HCT116 (cell line): ENCODE measurements around the gene SLC38A2. TPM values are rescaled to one million over a fixed set of nuclear protein-coding genes. Genes with fewer than 3 reads are reported as not detected.

Experiments used
- ATAC-seq: fragments of 200-7000 bp; cut with Tn5 transposase; 2 replicates; pipeline ENCODE4 v1.9.1; 2020; ENCODE audit warnings: mild to moderate bottlenecking, moderate library complexity
- BruUV-seq: library from RNA; stranded (reverse); fragments of 400-500 nt; replicated peaks from 2 replicates; lab custom pipeline; 2021; lab: Mats Ljungman, UMichigan
- CTCF ChIA-PET: fragments of 300-600 bp; sonication (Branson Sonifier 250); formaldehyde crosslinking; loops from one replicate; lab custom pipeline; 2021; ENCODE audit warnings: antibody characterized with exemption; lab: Charles Lee
- POLR2A ChIA-PET: fragments of 300-600, 350-600 bp; sonication (Branson Sonifier 250); formaldehyde crosslinking; loops from one replicate; lab custom pipeline; 2021; ENCODE audit warnings: antibody characterized with exemption; lab: Charles Lee
- RAD21 ChIA-PET, 2 experiments: fragments of 300-600 bp; sonication (Branson Sonifier 250); formaldehyde crosslinking; loops; one replicate each; lab custom pipeline; 2023; ENCODE audit warnings: low total read pairs in 2 of 2; ENCODE audit not compliant: uncharacterized antibody in 2 of 2, unreplicated experiment in 2 of 2, low non-redundant PET in 1 of 2; lab: Charles Lee
- DNase-seq: peaks from one replicate; pipeline ENCODE4 v3.0.0-alpha.2; 2010; ENCODE audit warnings: low read depth, low spot score
- H2AFZ ChIP-seq: fragments of 200-600 bp; shearing (Covaris generic), sonication (generic); 2 replicates; pipeline ENCODE4 v1.6.1; 2017; ENCODE audit warnings: low read depth, mixed run types, mixed read lengths, antibody characterized with exemption, low read length; ENCODE audit not compliant: poor library complexity, severe bottlenecking
- H3K27ac ChIP-seq: 2 replicates; pipeline ENCODE4 v1.5.1; 2012; ENCODE audit warnings: low read depth, low read length
- H3K27me3 ChIP-seq: fragments of 200-600 bp; sonication (generic); 2 replicates; pipeline ENCODE4 v1.6.1; 2016; ENCODE audit warnings: mixed run types, low read length, mixed read lengths; ENCODE audit not compliant: insufficient read depth
- H3K36me3 ChIP-seq, 2 experiments: fragments of 200-500 bp in 1 of 2; fragments of 200-600 bp in 1 of 2; sonication (Bioruptor generic) in 1 of 2; sonication (generic) in 1 of 2; 2 replicates each; pipeline versions ENCODE4 v1.5.1 to v1.6.1; 2014 to 2016; ENCODE audit warnings: low read length in 2 of 2, inconsistent platforms in 1 of 2, mixed read lengths in 1 of 2, mixed run types in 1 of 2; ENCODE audit not compliant: insufficient read depth in 2 of 2, control insufficient read depth in 1 of 2
- H3K4me1 ChIP-seq, 2 experiments: fragments of 200-600 bp in 1 of 2; sonication (generic) in 1 of 2; 2 replicates each; pipeline versions ENCODE4 v1.5.1 to v1.6.1; 2012 to 2017; ENCODE audit warnings: low read length in 2 of 2, inconsistent platforms in 1 of 2, mild to moderate bottlenecking in 1 of 2, mixed read lengths in 1 of 2, mixed run types in 1 of 2, moderate library complexity in 1 of 2; ENCODE audit not compliant: insufficient read depth in 2 of 2, control insufficient read depth in 1 of 2
- H3K4me2 ChIP-seq: fragments of 200-600 bp; sonication (generic); 2 replicates; pipeline ENCODE4 v1.6.1; 2017; ENCODE audit warnings: mixed run types, low read length, mixed read lengths
- H3K4me3 ChIP-seq, 2 experiments: fragments of 200-600 bp in 1 of 2; sonication (generic) in 1 of 2; replicated peaks in 1 of 2; 2 replicates each; pipeline ENCODE4 v1.5.1; 2011 to 2016; ENCODE audit warnings: low read length in 2 of 2, control low read depth in 1 of 2, low read depth in 1 of 2, mild to moderate bottlenecking in 1 of 2, mixed read lengths in 1 of 2, mixed run types in 1 of 2
- H3K79me2 ChIP-seq: fragments of 200-600 bp; sonication (generic); 2 replicates; pipeline ENCODE4 v1.6.1; 2017; ENCODE audit warnings: mild to moderate bottlenecking, mixed run types, low read length, moderate library complexity, mixed read lengths; ENCODE audit not compliant: insufficient read depth
- H3K9ac ChIP-seq: fragments of 200-600 bp; sonication (generic); 2 replicates; pipeline ENCODE4 v1.6.1; 2016; ENCODE audit warnings: low read length, mixed read lengths
- H3K9me2 ChIP-seq: fragments of 200-600 bp; sonication (generic), shearing (Covaris generic); 2 replicates; pipeline ENCODE4 v1.6.1; 2017; ENCODE audit warnings: mixed run types, mild to moderate bottlenecking, moderate library complexity; ENCODE audit not compliant: insufficient read depth
- H3K9me3 ChIP-seq, 2 experiments: fragments of 200-500 bp in 1 of 2; fragments of 200-600 bp in 1 of 2; sonication (Bioruptor generic) in 1 of 2; sonication (generic) in 1 of 2; 2 replicates each; pipeline ENCODE4 v1.6.1; 2014 to 2017; ENCODE audit warnings: low read length in 2 of 2, mixed read lengths in 2 of 2, inconsistent platforms in 1 of 2, low read depth in 1 of 2, mild to moderate bottlenecking in 1 of 2, mixed run types in 1 of 2, moderate library complexity in 1 of 2; ENCODE audit not compliant: control insufficient read depth in 1 of 2, insufficient read depth in 1 of 2
- H4K20me1 ChIP-seq: fragments of 200-600 bp; sonication (generic), shearing (Covaris generic); 2 replicates; pipeline ENCODE4 v1.6.1; 2017; ENCODE audit warnings: mixed run types, mild to moderate bottlenecking, moderate library complexity; ENCODE audit not compliant: insufficient read depth
- CEBPB ChIP-seq: IDR thresholded peaks from 2 replicates; pipeline ENCODE4 v1.6.1; 2012; ENCODE audit warnings: low read depth
- ELF1 ChIP-seq: IDR thresholded peaks from 2 replicates; pipeline ENCODE4 v1.6.1; 2012; ENCODE audit warnings: low read depth, borderline replicate concordance
- FOSL1 ChIP-seq: IDR thresholded peaks from 2 replicates; pipeline ENCODE4 v1.6.1; 2012; ENCODE audit warnings: low read depth
- JUND ChIP-seq: IDR thresholded peaks from 2 replicates; pipeline ENCODE4 v1.6.1; 2012
- MAX ChIP-seq: IDR thresholded peaks from 2 replicates; pipeline ENCODE4 v1.6.1; 2012
- SP1 ChIP-seq: IDR thresholded peaks from 2 replicates; pipeline ENCODE4 v1.6.1; 2012; ENCODE audit warnings: low read depth
- TCF7L2 ChIP-seq: IDR thresholded peaks from 2 replicates; pipeline ENCODE4 v1.7.0; 2011; ENCODE audit warnings: borderline replicate concordance, inconsistent platforms; ENCODE audit not compliant: insufficient read depth, insufficient read length; ENCODE audit errors: extremely low read depth
- ZFX ChIP-seq: fragments of 450-650 bp; IDR thresholded peaks from 2 replicates; pipeline ENCODE4 v1.6.1; 2017
- ZNF274 ChIP-seq: fragments of 200-500 bp; sonication (Bioruptor generic); IDR thresholded peaks from 2 replicates; pipeline ENCODE4 v1.6.1; 2014; ENCODE audit warnings: mild to moderate bottlenecking, low read depth, low read length, inconsistent platforms
- intact Hi-C: fragments of 100-400 bp; cut with micrococcal nuclease; formaldehyde crosslinking; loops from 2 replicates; pipeline ENCODE4 v1.10.0; 2022
- total RNA-seq: library from RNA; stranded (reverse); gene quantifications from one replicate; pipeline ENCODE4 v1.2.1, GENCODE V29; 2021; ENCODE audit not compliant: unreplicated experiment

The SLC38A2 gene
- total RNA-seq, 1 experiment from 2014 or later = 1,049 TPM

GRCh38 chr12:46415552-46415951 is 43.0 kb upstream of the SLC38A2 start:
- intact Hi-C loops = no loop called here
- Histone ChIP-seq H3K9me3 (no peaks in the 10 kb centered on the region), H3K9ac (no peak overlapping the region)
- TF ChIP-seq ELF1 (no peak), ZNF274 (no peak), FOSL1 (no peak), ZFX (no peak), MAX (no peak)
- TF ChIP-seq, all 23 proteins: peak for 0
- Histone ChIP-seq H4K20me1 (no peaks in the 10 kb centered on the region), H3K9me2 (no peaks in the 10 kb centered on the region), H3K27ac (no peak overlapping the region), H3K27me3 (no peaks in the 10 kb centered on the region), H2AFZ (no peak overlapping the region), H3K36me3 (no peaks in the 10 kb centered on the region), H3K4me3 (no peak overlapping the region), H3K4me2 (no peak overlapping the region), H3K79me2 (no peaks in the 10 kb centered on the region), H3K4me1 (peaks cover 24 to 31% of the 10 kb centered on the region in 2 experiments)
- ChIA-PET POLR2A (interaction anchor here (0.9 to 1.4 kb wide), 2 partner anchors 11 to 23 kb away, joined by 3 read pairs; no protein-coding TSS in a partner anchor), CTCF (no interaction called here), RAD21 (no interaction called here)
- no TSS peak for BruUV-seq
- no peak for DNase-seq
- no peak for ATAC-seq

GRCh38 chr12:46414591-46415268 is 42.2 kb upstream of the SLC38A2 start:
- Histone ChIP-seq H3K27ac (peak overlapping the region; percentile 18; the same call in 1 of the 2 replicates), H3K4me2 (no peak overlapping the region), H3K9me3 (no peaks in the 10 kb centered on the region), H3K9me2 (no peaks in the 10 kb centered on the region), H3K4me1 (peaks cover 24 to 31% of the 10 kb centered on the region in 2 experiments), H3K36me3 (no peaks in the 10 kb centered on the region), H3K27me3 (no peaks in the 10 kb centered on the region), H3K4me3 (no peak overlapping the region), H4K20me1 (no peaks in the 10 kb centered on the region), H2AFZ (no peak overlapping the region), H3K79me2 (no peaks in the 10 kb centered on the region), H3K9ac (no peak overlapping the region)
- no TSS peak for BruUV-seq
- DNase-seq (no peak), ATAC-seq (no peak)
- intact Hi-C loops = no loop called here
- CTCF ChIA-PET = no interaction called here
- RAD21 ChIA-PET = interaction anchor here in 1 of 2 experiments (0.6 kb wide), 1 partner anchor 61 kb away, joined by 3 read pairs; no protein-coding TSS in a partner anchor
- peak; percentile 28; the same call in 1 of the 2 replicates for TF ChIP-seq SP1
- no peak for TF ChIP-seq TCF7L2
- no peak for TF ChIP-seq JUND
- 0 out of 2 replicates have a peak, but pooled peaks have one; percentile 17 for TF ChIP-seq CEBPB
- POLR2A ChIA-PET = interaction anchor here (0.9 to 1.4 kb wide), 2 partner anchors 10 to 23 kb away, joined by 3 read pairs; no protein-coding TSS in a partner anchor
